ENCODE data around the gene PACC1.
"Not testable (repeated sequence)": the region's sequence is repeated elsewhere in the genome, so short reads cannot be mapped to it uniquely, and the experiment has no call there.

Gene PACC1

GRCh38 chr1:212413902-212414327, 771 bp downstream of the PACC1 start:
- intact Hi-C loops (cut with DNase I), result loop anchor here (2.0 kb wide), 1 partner anchor 19 kb away; the partner anchor contains the start of gene NENF
- DNase-seq, result peak in 1 of 42 donors; percentile 38

GRCh38 chr1:212412374-212412773, 2.3 kb downstream of the PACC1 start:
- DNase-seq, result no peak
- intact Hi-C loops (cut with DNase I), result no loop called here

- intact Hi-C loops (cut with DNase I), result no loop called here
- DNase-seq, result no peak
Measured at GRCh38 chr1:212410231-212410820, 4.4 kb downstream of the PACC1 start.

GRCh38 chr1:212402666-212403321, 11.9 kb downstream of the PACC1 start:
- intact Hi-C loops (cut with DNase I), result no loop called here
- DNase-seq, result no peak

GRCh38 chr1:212401838-212402582, 12.7 kb downstream of the PACC1 start:
- DNase-seq, result no peak
- intact Hi-C loops (cut with DNase I), result no loop called here

GRCh38 chr1:212401042-212401441, 13.6 kb downstream of the PACC1 start:
- intact Hi-C loops (cut with DNase I), result no loop called here

GRCh38 chr1:212397171-212397570, 17.5 kb downstream of the PACC1 start:
- DNase-seq, result no peak
- intact Hi-C loops (cut with DNase I), result no loop called here

More at GRCh38 chr1:212401042-212401441, 13.6 kb downstream of the PACC1 start:
- DNase-seq, result no peak

- intact Hi-C loops (cut with DNase I), result no loop called here
- DNase-seq, result no peak
Measured at GRCh38 chr1:212396638-212397037, 18.0 kb downstream of the PACC1 start.

GRCh38 chr1:212395678-212396437, 18.8 kb downstream of the PACC1 start:
- intact Hi-C loops (cut with DNase I); DNase-seq: not testable (repeated sequence)

- no peak for DNase-seq
- intact Hi-C loops (cut with DNase I), result no loop called here
Measured at GRCh38 chr1:212388985-212389716, 25.5 kb downstream of the PACC1 start.

- DNase-seq, result no peak
- intact Hi-C loops (cut with DNase I), result no loop called here
Measured at GRCh38 chr1:212386029-212386428, 28.7 kb downstream of the PACC1 start.

GRCh38 chr1:212381397-212382035, 33.2 kb downstream of the PACC1 start:
- intact Hi-C loops (cut with DNase I), result no loop called here
- DNase-seq, result no peak

GRCh38 chr1:212379366-212379765, 35.3 kb downstream of the PACC1 start:
- intact Hi-C loops (cut with DNase I), result no loop called here
- DNase-seq, result no peak

GRCh38 chr1:212377644-212378043, 37.0 kb downstream of the PACC1 start:
- intact Hi-C loops (cut with DNase I), result no loop called here
- no peak for DNase-seq

GRCh38 chr1:212375986-212376385, 38.7 kb downstream of the PACC1 start:
- peak in 19 of 42 donors; percentile 4 to 73 (median 37) for DNase-seq
- intact Hi-C loops (cut with DNase I), result no loop called here

GRCh38 chr1:212368073-212368484, 46.6 kb downstream of the PACC1 start:
- DNase-seq, result peak in 35 of 42 donors; percentile 15 to 81 (median 54)
- intact Hi-C loops (cut with DNase I), result loop anchor here (5.0 kb wide), 2 partner anchors 64 to 306 kb away; partner anchors contain the start of gene NENF

GRCh38 chr1:212367474-212368072, 47.1 kb downstream of the PACC1 start:
- DNase-seq, result no peak
- intact Hi-C loops (cut with DNase I), result loop anchor here (5.0 kb wide), 2 partner anchors 65 to 305 kb away; partner anchors contain the start of gene NENF

GRCh38 chr1:212366901-212367300, 47.8 kb downstream of the PACC1 start:
- DNase-seq, result no peak
- intact Hi-C loops (cut with DNase I), result loop anchor here (5.0 kb wide), 2 partner anchors 65 to 305 kb away; partner anchors contain the start of gene NENF
